H7 (cell line): Measurements from ENCODE around the gene KDM5A. TPM values are rescaled to one million over a fixed set of nuclear protein-coding genes. Genes with fewer than 3 reads are reported as not detected.

ENCODE experiments used
- DNase-seq: peaks from one replicate; pipeline ENCODE4 v3.0.0; 2012
- H3K27me3 ChIP-seq: 2 replicates; pipeline ENCODE4 v1.6.0; 2011; ENCODE audit warnings: mild to moderate bottlenecking, low read length; ENCODE audit not compliant: control insufficient read depth, insufficient read depth
- H3K36me3 ChIP-seq: replicated peaks from 2 replicates; pipeline ENCODE4 v1.5.1; 2011; ENCODE audit warnings: low read length; ENCODE audit not compliant: control insufficient read depth, insufficient read depth
- H3K4me3 ChIP-seq: 2 replicates; pipeline ENCODE4 v1.5.1; 2011; ENCODE audit warnings: low read depth, mild to moderate bottlenecking, control low read depth, low read length, moderate library complexity; ENCODE audit not compliant: insufficient read depth
- total RNA-seq: library from RNA; depleted of rRNA; stranded (reverse); fragments of >200 nt; shearing (Covaris generic); gene quantifications from 2 replicates; pipeline ENCODE4 v1.2.3, GENCODE V29; 2014; rRNA removed

KDM5A gene
- total RNA-seq, 1 experiment from 2014 or later = 17.5 TPM

GRCh38 chr12:232731-233614 is 156.1 kb downstream of the KDM5A start:
- Histone ChIP-seq H3K36me3 (no peaks in the 10 kb centered on the region), H3K27me3 (no peaks in the 10 kb centered on the region), H3K4me3 (no peak overlapping the region)
- no peak for DNase-seq

- Histone ChIP-seq H3K27me3 (no peaks in the 10 kb centered on the region), H3K4me3 (no peak overlapping the region), H3K36me3 (no peaks in the 10 kb centered on the region)
- DNase-seq = peak; percentile 60
These were observed 158.0 kb downstream of the KDM5A start for GRCh38 chr12:230925-231671.

Other genes with a start within 250 kb of the KDM5A start
- gene SLC6A12, start 175.2 kb downstream of the KDM5A start, total RNA-seq = 0.31 TPM in 1 of 2 replicates, not detected in the other
- gene SLC6A13, start 126.5 kb downstream of the KDM5A start, total RNA-seq = not detected in 2 replicates
- gene CCDC77, start 12.3 kb upstream of the KDM5A start, total RNA-seq = 26.6 and 40.1 TPM in 2 replicates
- gene B4GALNT3, start 70.6 kb upstream of the KDM5A start, total RNA-seq = 10.9 and 15.5 TPM in 2 replicates